HepG2 (cell line): ENCODE measurements around the gene SCN9A. TPM values are rescaled to one million over a fixed set of nuclear protein-coding genes. Genes with fewer than 3 reads are reported as not detected.

Experiments
- CENPBD1 ChIP-seq: sonication (generic); formaldehyde crosslinking; IDR thresholded peaks from 2 replicates; pipeline ENCODE4 v1.8.0; 2022; ENCODE audit warnings: missing genetic modification reagents, low read depth, mild to moderate bottlenecking, borderline replicate concordance
- FOXC1 ChIP-seq: sonication (generic); formaldehyde crosslinking; IDR thresholded peaks from 2 replicates; pipeline ENCODE4 v1.8.0; 2022; ENCODE audit warnings: mild to moderate bottlenecking, missing genetic modification reagents, borderline replicate concordance
- KDM4B ChIP-seq: sonication (generic); formaldehyde crosslinking; IDR thresholded peaks from 2 replicates; pipeline ENCODE4 v1.4.0; 2020; ENCODE audit warnings: missing genetic modification reagents
- MAFF ChIP-seq: IDR thresholded peaks from 2 replicates; pipeline ENCODE4 v1.6.1; 2011; ENCODE audit warnings: low read depth, low read length, improper control_type of control experiment
- MED8 ChIP-seq: sonication (generic); formaldehyde crosslinking; IDR thresholded peaks from 2 replicates; pipeline ENCODE4 v1.8.1; 2023; ENCODE audit warnings: mild to moderate bottlenecking, missing genetic modification reagents; ENCODE audit not compliant: insufficient replicate concordance
- MEIS2 ChIP-seq: sonication (generic); formaldehyde crosslinking; IDR thresholded peaks from 2 replicates; pipeline ENCODE4 v1.9.0; 2021; ENCODE audit warnings: mild to moderate bottlenecking, missing genetic modification reagents
- NCOA2 ChIP-seq: sonication (generic); formaldehyde crosslinking; IDR thresholded peaks from 2 replicates; pipeline ENCODE4 v1.8.0; 2022; ENCODE audit warnings: inconsistent platforms
- NR2F6 ChIP-seq, 2 experiments: IDR thresholded peaks; 2 replicates each; pipeline ENCODE4 v1.6.1; 2016; ENCODE audit warnings: antibody characterized with exemption in 1 of 2, mild to moderate bottlenecking in 1 of 2
- REST ChIP-seq, 2 experiments: IDR thresholded peaks; 2 replicates each; pipeline ENCODE4 v1.6.1; 2011 to 2012; ENCODE audit warnings: low read length in 2 of 2, borderline replicate concordance in 1 of 2, low read depth in 1 of 2, mild to moderate bottlenecking in 1 of 2, moderate library complexity in 1 of 2
- RXRA ChIP-seq: sonication (generic); formaldehyde crosslinking; IDR thresholded peaks from 2 replicates; pipeline ENCODE4 v1.5.1; 2020; ENCODE audit warnings: missing genetic modification reagents
- SMARCC2 ChIP-seq: fragments of 450-650 bp; IDR thresholded peaks from 2 replicates; pipeline ENCODE4 v1.6.1; 2017; ENCODE audit warnings: antibody characterized with exemption, mild to moderate bottlenecking
- TOE1 ChIP-seq: sonication (generic); formaldehyde crosslinking; IDR thresholded peaks from 2 replicates; pipeline ENCODE4 v1.4.0; 2020; ENCODE audit warnings: mild to moderate bottlenecking, missing genetic modification reagents
- ZBTB34 ChIP-seq: sonication (generic); formaldehyde crosslinking; IDR thresholded peaks from 2 replicates; pipeline ENCODE4 v1.8.0; 2022; ENCODE audit warnings: mild to moderate bottlenecking, missing genetic modification reagents
- ZBTB7A ChIP-seq: sonication (generic); formaldehyde crosslinking; IDR thresholded peaks from 2 replicates; pipeline ENCODE4 v1.8.0; 2022; ENCODE audit warnings: mild to moderate bottlenecking, missing genetic modification reagents
- ZNF17 ChIP-seq: sonication (generic); formaldehyde crosslinking; IDR thresholded peaks from 2 replicates; pipeline ENCODE4 v1.5.0; 2020; ENCODE audit warnings: mild to moderate bottlenecking, missing genetic modification reagents
- ZNF225 ChIP-seq: sonication (generic); formaldehyde crosslinking; IDR thresholded peaks from 2 replicates; pipeline ENCODE4 v1.4.0; 2020; ENCODE audit warnings: mild to moderate bottlenecking, missing genetic modification reagents
- ZNF256 ChIP-seq: sonication (generic); formaldehyde crosslinking; conservative IDR thresholded peaks from 2 replicates; pipeline ENCODE4 v1.4.0; 2020; ENCODE audit warnings: missing genetic modification reagents
- ZNF510 ChIP-seq: sonication (generic); formaldehyde crosslinking; IDR thresholded peaks from 2 replicates; pipeline ENCODE4 v1.4.0; 2020; ENCODE audit warnings: low read depth, mild to moderate bottlenecking, missing genetic modification reagents
- ZNF564 ChIP-seq: sonication (generic); formaldehyde crosslinking; IDR thresholded peaks from 2 replicates; pipeline ENCODE4 v1.8.1; 2023; ENCODE audit warnings: mild to moderate bottlenecking, missing genetic modification reagents
- ZNF598 ChIP-seq: sonication (generic); formaldehyde crosslinking; IDR thresholded peaks from 2 replicates; pipeline ENCODE4 v1.5.1; 2020; ENCODE audit warnings: mild to moderate bottlenecking, missing genetic modification reagents, borderline replicate concordance
- ZNF761 ChIP-seq: sonication (generic); formaldehyde crosslinking; conservative IDR thresholded peaks from 2 replicates; pipeline ENCODE4 v1.4.0; 2020; ENCODE audit warnings: mild to moderate bottlenecking, missing genetic modification reagents
- ZNF770 ChIP-seq: sonication (generic); formaldehyde crosslinking; IDR thresholded peaks from 2 replicates; pipeline ENCODE4 v1.5.0; 2020; ENCODE audit warnings: mild to moderate bottlenecking, missing genetic modification reagents
- ZNF772 ChIP-seq: sonication (generic); formaldehyde crosslinking; IDR thresholded peaks from 2 replicates; pipeline ENCODE4 v1.5.0; 2020; ENCODE audit warnings: mild to moderate bottlenecking, missing genetic modification reagents
- ZSCAN31 ChIP-seq: sonication (generic); formaldehyde crosslinking; IDR thresholded peaks from 2 replicates; pipeline ENCODE4 v1.5.0; 2020; ENCODE audit warnings: low read depth, mild to moderate bottlenecking, missing genetic modification reagents
- polyA plus RNA-seq, 8 experiments: library from polyadenylated mRNA; depleted of rRNA in 3 of 8; stranded (reverse) in 7 of 8; unstranded in 1 of 8; fragments of >200 nt; fragmentation: Illumina TruSeq in 4 of 8; extraction: Trizol in 4 of 8; gene quantifications; 2 replicates each; pipeline versions ENCODE4 v1.2.1 to v1.2.3, GENCODE V29; 2011 to 2016; ENCODE audit warnings: low read depth in 4 of 8, missing spikeins in 1 of 8, mixed read lengths in 1 of 8; ENCODE audit not compliant: insufficient read depth in 1 of 8
- total RNA-seq, 5 experiments: library from RNA; depleted of rRNA; stranded (reverse); fragments of >200 nt; fragmentation: Illumina TruSeq; extraction: Trizol; gene quantifications; 2 replicates each; pipeline ENCODE4 v1.2.3, GENCODE V29; 2016; ENCODE audit warnings: low read depth in 1 of 5

SCN9A gene
- total and polyA plus RNA-seq, 2 of the 13 experiments (the other 11 are each of a cell fraction or from before 2014, with no cell fraction given): 15.3 to 24.3 TPM

GRCh38 chr2:166230024-166230723 lies 145.6 kb downstream of the SCN9A start (continued):
- no peak for TF ChIP-seq ZNF770 (CRISPR knock-in tag)
- TF ChIP-seq ZBTB34 (CRISPR knock-in tag): peak; percentile 66
- peak; percentile 37; the same call in 1 of the 2 replicates for TF ChIP-seq ZNF761 (CRISPR knock-in tag)
- TF ChIP-seq MAFF: no peak
- no peak for TF ChIP-seq ZNF225
- TF ChIP-seq ZNF598: no peak
- no peak for TF ChIP-seq CENPBD1 (CRISPR knock-in tag)
- TF ChIP-seq MED8 (CRISPR knock-in tag): no peak
- TF ChIP-seq ZNF564 (CRISPR knock-in tag): peak; percentile 76; the same call in 1 of the 2 replicates
- peak; percentile 86 for TF ChIP-seq ZSCAN31
- no peak for TF ChIP-seq ZNF256
- peak in 1 of 2 experiments; percentile 71; a peak in 1 of 4 replicates for TF ChIP-seq REST (IDR thresholded peaks at IDR 0.05; ENCODE audit: borderline replicate concordance in 1 of 2, low read depth in 1 of 2, low read length in 2 of 2)
- TF ChIP-seq MEIS2 (CRISPR knock-in tag): peak; percentile 36
- peak; percentile 97 for TF ChIP-seq NCOA2
- TF ChIP-seq KDM4B: peak; percentile 30; the same call in 1 of the 2 replicates
- TF ChIP-seq FOXC1: peak; percentile 54
- TF ChIP-seq RXRA (CRISPR knock-in tag): peak; percentile 92; the same call in 1 of the 2 replicates
- peak; percentile 92 for TF ChIP-seq ZNF772
- no peak for TF ChIP-seq SMARCC2
- no peak for TF ChIP-seq ZBTB7A (CRISPR knock-in tag)
- no peak for TF ChIP-seq TOE1 (CRISPR knock-in tag)
- TF ChIP-seq ZNF17 (CRISPR knock-in tag): no peak
- TF ChIP-seq NR2F6 (IDR thresholded peaks at IDR 0.05): peak; percentile 94
- TF ChIP-seq NR2F6 (CRISPR knock-in tag; IDR thresholded peaks at IDR 0.05): peak; percentile 89
- no peak for TF ChIP-seq ZNF510 (CRISPR knock-in tag)
